HepG2 (cell line): ENCODE measurements around the gene ESYT2. TPM values are rescaled to one million over a fixed set of nuclear protein-coding genes. Genes with fewer than 3 reads are reported as not detected.

Source experiments
- CHD2 ChIP-seq: IDR thresholded peaks from 2 replicates; pipeline ENCODE4 v1.6.1; 2011; ENCODE audit warnings: low read depth, low read length, improper control_type of control experiment
- GPN1 ChIP-seq: sonication (generic); formaldehyde crosslinking; IDR thresholded peaks from 2 replicates; pipeline ENCODE4 v1.5.1; 2020; ENCODE audit warnings: missing genetic modification reagents, borderline replicate concordance
- KMT2B ChIP-seq: IDR thresholded peaks from 2 replicates; pipeline ENCODE4 v1.6.1; 2016; ENCODE audit warnings: missing genetic modification reagents, missing compliant biosample characterization
- NR2F6 ChIP-seq, 2 experiments: IDR thresholded peaks; 2 replicates each; pipeline ENCODE4 v1.6.1; 2016; ENCODE audit warnings: antibody characterized with exemption in 1 of 2, mild to moderate bottlenecking in 1 of 2
- STAT5B ChIP-seq: sonication (generic); formaldehyde crosslinking; IDR thresholded peaks from 2 replicates; pipeline ENCODE4 v1.4.0; 2020; ENCODE audit warnings: missing genetic modification reagents
- ZBTB8A ChIP-seq: sonication (generic); formaldehyde crosslinking; IDR thresholded peaks from 2 replicates; pipeline ENCODE4 v1.4.0; 2020; ENCODE audit warnings: mild to moderate bottlenecking, low read depth, missing genetic modification reagents, borderline replicate concordance
- ZNF10 ChIP-seq: sonication (generic); formaldehyde crosslinking; IDR thresholded peaks from 2 replicates; pipeline ENCODE4 v1.4.0; 2020; ENCODE audit warnings: mild to moderate bottlenecking, low read depth, missing genetic modification reagents, borderline replicate concordance
- ZNF317 ChIP-seq: sonication (generic); formaldehyde crosslinking; IDR thresholded peaks from 2 replicates; pipeline ENCODE4 v1.5.0; 2020; ENCODE audit warnings: mild to moderate bottlenecking, missing genetic modification reagents
- ZNF441 ChIP-seq: sonication (generic); formaldehyde crosslinking; IDR thresholded peaks from 2 replicates; pipeline ENCODE4 v1.7.0; 2021; ENCODE audit warnings: missing genetic modification reagents, borderline replicate concordance
- ZNF570 ChIP-seq: sonication (generic); formaldehyde crosslinking; IDR thresholded peaks from 2 replicates; pipeline ENCODE4 v1.4.0; 2020; ENCODE audit warnings: mild to moderate bottlenecking, missing genetic modification reagents, borderline replicate concordance
- ZNF761 ChIP-seq: sonication (generic); formaldehyde crosslinking; conservative IDR thresholded peaks from 2 replicates; pipeline ENCODE4 v1.4.0; 2020; ENCODE audit warnings: mild to moderate bottlenecking, missing genetic modification reagents
- ZNF781 ChIP-seq: sonication (generic); formaldehyde crosslinking; IDR thresholded peaks from 2 replicates; pipeline ENCODE4 v1.5.1; 2020; ENCODE audit warnings: borderline replicate concordance, mild to moderate bottlenecking, missing genetic modification reagents; ENCODE audit errors: not compliant biosample characterization
- polyA plus RNA-seq, 8 experiments: library from polyadenylated mRNA; depleted of rRNA in 3 of 8; stranded (reverse) in 7 of 8; unstranded in 1 of 8; fragments of >200 nt; fragmentation: Illumina TruSeq in 4 of 8; extraction: Trizol in 4 of 8; gene quantifications; 2 replicates each; pipeline versions ENCODE4 v1.2.1 to v1.2.3, GENCODE V29; 2011 to 2016; ENCODE audit warnings: low read depth in 4 of 8, missing spikeins in 1 of 8, mixed read lengths in 1 of 8; ENCODE audit not compliant: insufficient read depth in 1 of 8
- total RNA-seq, 5 experiments: library from RNA; depleted of rRNA; stranded (reverse); fragments of >200 nt; fragmentation: Illumina TruSeq; extraction: Trizol; gene quantifications; 2 replicates each; pipeline ENCODE4 v1.2.3, GENCODE V29; 2016; ENCODE audit warnings: low read depth in 1 of 5
- TF ChIP-seq, protein P1 (sequence below): sonication (generic); formaldehyde crosslinking; IDR thresholded peaks from 2 replicates; pipeline ENCODE4; 2020; ENCODE audit warnings: missing genetic modification reagents, mild to moderate bottlenecking, borderline replicate concordance
- TF ChIP-seq, protein P2 (sequence below): sonication (generic); formaldehyde crosslinking; IDR thresholded peaks from 2 replicates; pipeline ENCODE4 v1.5.0; 2020; ENCODE audit warnings: missing genetic modification reagents
- TF ChIP-seq, protein P3 (sequence below), 2 experiments: fragments of 450-650 bp in 1 of 2; sonication (generic) in 1 of 2; formaldehyde crosslinking; IDR thresholded peaks; 2 replicates each; pipeline versions ENCODE4 v1.5.0 to v1.8.0; 2020 to 2022; ENCODE audit warnings: mild to moderate bottlenecking in 1 of 2, missing genetic modification reagents in 1 of 2
- TF ChIP-seq, protein P4 (sequence below): sonication (generic); formaldehyde crosslinking; IDR thresholded peaks from 2 replicates; pipeline ENCODE4 v1.4.0; 2020; ENCODE audit warnings: mild to moderate bottlenecking, missing genetic modification reagents
- TF ChIP-seq, protein P5 (sequence below): sonication (generic); formaldehyde crosslinking; IDR thresholded peaks from 2 replicates; pipeline ENCODE4 v1.8.0; 2022; ENCODE audit warnings: mild to moderate bottlenecking, missing genetic modification reagents, moderate library complexity
- TF ChIP-seq, protein P6 (sequence below): sonication (generic); formaldehyde crosslinking; IDR thresholded peaks from 2 replicates; pipeline ENCODE4 v1.8.0; 2022; ENCODE audit warnings: low read depth, missing genetic modification reagents

Gene ESYT2
- total and polyA plus RNA-seq, 2 of the 13 experiments (the other 11 are each of a cell fraction or from before 2014, with no cell fraction given): 28.5 to 37.3 TPM

DNA sequence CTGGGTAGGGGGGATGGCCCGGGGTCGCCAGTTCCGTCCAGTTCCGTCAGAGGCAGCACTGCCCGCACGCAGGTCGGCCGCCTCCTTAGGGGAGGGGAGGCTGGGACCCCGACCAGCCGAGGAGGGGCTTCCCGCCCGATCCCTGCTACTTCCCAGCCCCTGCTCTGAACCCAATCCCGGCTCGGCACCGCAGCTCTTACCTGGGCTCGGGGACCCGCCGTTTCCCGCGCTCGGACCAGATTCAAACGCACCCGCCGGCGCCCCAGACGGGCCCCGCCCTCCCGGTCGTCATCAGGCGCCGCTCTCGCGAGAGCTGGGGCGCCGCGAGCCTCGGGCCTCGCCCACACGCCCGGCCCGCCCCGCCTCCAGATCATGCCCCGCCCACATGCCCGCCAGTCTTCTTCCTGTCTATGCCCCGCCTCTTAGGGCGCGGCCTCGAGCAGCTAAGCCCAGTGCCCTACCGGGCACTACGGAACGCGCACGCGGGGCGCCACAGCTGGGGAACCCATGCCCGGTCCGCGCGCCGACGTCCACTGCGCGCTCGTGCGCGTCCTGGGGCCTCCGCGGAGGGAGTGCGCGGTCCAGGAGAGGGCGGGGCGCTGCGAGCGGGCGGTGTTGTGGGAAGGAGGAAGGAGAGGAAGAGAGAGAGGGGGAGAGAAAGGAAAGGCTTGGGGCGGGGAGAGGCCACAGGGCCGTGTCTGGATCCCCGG lies 124.6 kb downstream of the ESYT2 start, which contains the start of gene NCAPG2 (continued):
- TF ChIP-seq, protein P1, sequence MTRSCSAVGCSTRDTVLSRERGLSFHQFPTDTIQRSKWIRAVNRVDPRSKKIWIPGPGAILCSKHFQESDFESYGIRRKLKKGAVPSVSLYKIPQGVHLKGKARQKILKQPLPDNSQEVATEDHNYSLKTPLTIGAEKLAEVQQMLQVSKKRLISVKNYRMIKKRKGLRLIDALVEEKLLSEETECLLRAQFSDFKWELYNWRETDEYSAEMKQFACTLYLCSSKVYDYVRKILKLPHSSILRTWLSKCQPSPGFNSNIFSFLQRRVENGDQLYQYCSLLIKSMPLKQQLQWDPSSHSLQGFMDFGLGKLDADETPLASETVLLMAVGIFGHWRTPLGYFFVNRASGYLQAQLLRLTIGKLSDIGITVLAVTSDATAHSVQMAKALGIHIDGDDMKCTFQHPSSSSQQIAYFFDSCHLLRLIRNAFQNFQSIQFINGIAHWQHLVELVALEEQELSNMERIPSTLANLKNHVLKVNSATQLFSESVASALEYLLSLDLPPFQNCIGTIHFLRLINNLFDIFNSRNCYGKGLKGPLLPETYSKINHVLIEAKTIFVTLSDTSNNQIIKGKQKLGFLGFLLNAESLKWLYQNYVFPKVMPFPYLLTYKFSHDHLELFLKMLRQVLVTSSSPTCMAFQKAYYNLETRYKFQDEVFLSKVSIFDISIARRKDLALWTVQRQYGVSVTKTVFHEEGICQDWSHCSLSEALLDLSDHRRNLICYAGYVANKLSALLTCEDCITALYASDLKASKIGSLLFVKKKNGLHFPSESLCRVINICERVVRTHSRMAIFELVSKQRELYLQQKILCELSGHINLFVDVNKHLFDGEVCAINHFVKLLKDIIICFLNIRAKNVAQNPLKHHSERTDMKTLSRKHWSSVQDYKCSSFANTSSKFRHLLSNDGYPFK (CRISPR knock-in tag): no peak; the same call in 1 of the 2 replicates
- peak; percentile 84; the same call in 1 of the 2 replicates for TF ChIP-seq ZNF441 (CRISPR knock-in tag)
- TF ChIP-seq, protein P2, sequence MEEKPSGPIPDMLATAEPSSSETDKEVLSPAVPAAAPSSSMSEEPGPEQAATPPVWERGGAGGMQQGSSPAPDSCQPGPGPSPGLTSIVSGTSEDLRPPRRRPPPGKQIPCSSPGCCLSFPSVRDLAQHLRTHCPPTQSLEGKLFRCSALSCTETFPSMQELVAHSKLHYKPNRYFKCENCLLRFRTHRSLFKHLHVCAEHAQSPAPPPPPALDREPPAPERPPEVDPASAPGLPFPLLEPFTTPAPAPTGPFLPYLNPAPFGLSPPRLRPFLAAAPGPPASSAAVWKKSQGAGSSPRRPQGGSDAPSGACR (CRISPR knock-in tag): no peak
- no peak; the same call in 1 of the 2 replicates for TF ChIP-seq KMT2B (CRISPR knock-in tag)
- no peak for TF ChIP-seq GPN1 (CRISPR knock-in tag)
- no peak for TF ChIP-seq ZNF781 (CRISPR knock-in tag)
- TF ChIP-seq, protein P3, sequence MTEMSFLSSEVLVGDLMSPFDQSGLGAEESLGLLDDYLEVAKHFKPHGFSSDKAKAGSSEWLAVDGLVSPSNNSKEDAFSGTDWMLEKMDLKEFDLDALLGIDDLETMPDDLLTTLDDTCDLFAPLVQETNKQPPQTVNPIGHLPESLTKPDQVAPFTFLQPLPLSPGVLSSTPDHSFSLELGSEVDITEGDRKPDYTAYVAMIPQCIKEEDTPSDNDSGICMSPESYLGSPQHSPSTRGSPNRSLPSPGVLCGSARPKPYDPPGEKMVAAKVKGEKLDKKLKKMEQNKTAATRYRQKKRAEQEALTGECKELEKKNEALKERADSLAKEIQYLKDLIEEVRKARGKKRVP (CRISPR knock-in tag; IDR thresholded peaks at IDR 0.05): peak in 1 of 2 experiments; percentile 66; a peak in 2 of 4 replicates
- TF ChIP-seq ZNF317: no peak
- TF ChIP-seq ZNF570 (CRISPR knock-in tag): no peak
- TF ChIP-seq, protein P4, sequence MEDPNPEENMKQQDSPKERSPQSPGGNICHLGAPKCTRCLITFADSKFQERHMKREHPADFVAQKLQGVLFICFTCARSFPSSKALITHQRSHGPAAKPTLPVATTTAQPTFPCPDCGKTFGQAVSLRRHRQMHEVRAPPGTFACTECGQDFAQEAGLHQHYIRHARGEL (CRISPR knock-in tag): no peak
- TF ChIP-seq STAT5B: 0 out of 2 replicates have a peak, but pooled peaks have one; percentile 45
- TF ChIP-seq ZBTB8A: no peak
- peak; percentile 99 for TF ChIP-seq CHD2
- TF ChIP-seq, protein P5, sequence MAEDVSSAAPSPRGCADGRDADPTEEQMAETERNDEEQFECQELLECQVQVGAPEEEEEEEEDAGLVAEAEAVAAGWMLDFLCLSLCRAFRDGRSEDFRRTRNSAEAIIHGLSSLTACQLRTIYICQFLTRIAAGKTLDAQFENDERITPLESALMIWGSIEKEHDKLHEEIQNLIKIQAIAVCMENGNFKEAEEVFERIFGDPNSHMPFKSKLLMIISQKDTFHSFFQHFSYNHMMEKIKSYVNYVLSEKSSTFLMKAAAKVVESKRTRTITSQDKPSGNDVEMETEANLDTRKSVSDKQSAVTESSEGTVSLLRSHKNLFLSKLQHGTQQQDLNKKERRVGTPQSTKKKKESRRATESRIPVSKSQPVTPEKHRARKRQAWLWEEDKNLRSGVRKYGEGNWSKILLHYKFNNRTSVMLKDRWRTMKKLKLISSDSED (CRISPR knock-in tag): no peak
- TF ChIP-seq ZNF761 (CRISPR knock-in tag): 0 out of 2 replicates have a peak, but pooled peaks have one; percentile 36
- no peak for TF ChIP-seq ZNF10 (CRISPR knock-in tag)
- TF ChIP-seq, protein P6, sequence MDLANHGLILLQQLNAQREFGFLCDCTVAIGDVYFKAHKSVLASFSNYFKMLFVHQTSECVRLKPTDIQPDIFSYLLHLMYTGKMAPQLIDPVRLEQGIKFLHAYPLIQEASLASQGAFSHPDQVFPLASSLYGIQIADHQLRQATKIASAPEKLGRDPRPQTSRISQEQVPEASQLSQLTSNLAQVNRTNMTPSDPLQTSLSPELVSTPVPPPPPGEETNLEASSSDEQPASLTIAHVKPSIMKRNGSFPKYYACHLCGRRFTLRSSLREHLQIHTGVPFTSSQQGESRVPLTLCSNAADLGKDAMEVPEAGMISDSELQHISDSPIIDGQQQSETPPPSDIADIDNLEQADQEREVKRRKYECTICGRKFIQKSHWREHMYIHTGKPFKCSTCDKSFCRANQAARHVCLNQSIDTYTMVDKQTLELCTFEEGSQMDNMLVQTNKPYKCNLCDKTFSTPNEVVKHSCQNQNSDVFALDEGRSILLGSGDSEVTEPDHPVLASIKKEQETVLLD (CRISPR knock-in tag): peak; percentile 88
- TF ChIP-seq NR2F6 (IDR thresholded peaks at IDR 0.05): no peak
- peak; percentile 23; the same call in 1 of the 2 replicates for TF ChIP-seq NR2F6 (CRISPR knock-in tag; IDR thresholded peaks at IDR 0.05)
